Effector memory CD4-positive, alpha-beta T cell (primary cell): ENCODE results near the gene PTPRD.

Source experiments
- DNase-seq, 3 donors: peaks; one replicate each; pipeline ENCODE4 v3.0.0-alpha.2; 2020
- H3K27ac ChIP-seq: 2 replicates; pipeline ENCODE4 v1.7.0; 2013; ENCODE audit warnings: mild to moderate bottlenecking, low read length, moderate library complexity; ENCODE audit not compliant: insufficient read depth, poor library complexity, severe bottlenecking
- H3K27me3 ChIP-seq: replicated peaks from 2 replicates; pipeline ENCODE4 v1.7.0; 2013; ENCODE audit warnings: mild to moderate bottlenecking, low read length; ENCODE audit not compliant: insufficient read depth, control insufficient read depth, poor library complexity, severe bottlenecking
- H3K36me3 ChIP-seq: 2 replicates; pipeline ENCODE4 v1.7.0; 2013; ENCODE audit warnings: mild to moderate bottlenecking, low read length, moderate library complexity; ENCODE audit not compliant: control insufficient read depth, insufficient read depth
- H3K4me1 ChIP-seq: 2 replicates; pipeline ENCODE4 v1.7.0; 2013; ENCODE audit warnings: low read length, mild to moderate bottlenecking; ENCODE audit not compliant: control insufficient read depth, insufficient read depth, poor library complexity, severe bottlenecking
- H3K4me3 ChIP-seq: 2 replicates; pipeline ENCODE4 v1.7.0; 2013; ENCODE audit warnings: low read length, low read depth, mild to moderate bottlenecking; ENCODE audit not compliant: insufficient read depth, poor library complexity, severe bottlenecking
- H3K9me3 ChIP-seq: 2 replicates; pipeline ENCODE4 v1.7.0; 2013; ENCODE audit warnings: mild to moderate bottlenecking, low read length, moderate library complexity; ENCODE audit not compliant: control insufficient read depth

Gene PTPRD

DNA sequence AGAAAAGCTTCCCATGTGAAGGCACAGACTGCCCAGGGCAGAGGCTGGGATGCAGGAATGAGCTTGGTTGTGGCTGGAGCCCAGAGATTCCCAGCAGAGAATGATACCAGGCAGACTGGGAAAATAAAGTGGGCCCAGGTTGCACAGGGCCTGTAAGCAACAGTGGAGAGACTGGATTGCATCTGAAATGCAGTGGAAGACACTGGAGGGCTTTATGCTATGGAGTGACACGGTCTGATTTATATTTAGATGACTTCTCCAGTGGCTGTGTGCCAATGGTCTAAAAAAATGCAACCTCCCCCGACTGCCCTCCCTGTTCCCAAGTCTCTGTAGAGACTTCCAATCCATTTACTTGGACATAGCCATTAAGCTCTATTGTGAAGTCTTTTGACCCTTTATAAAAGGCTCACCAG is 1862.2 kb downstream of the PTPRD start:
- Histone ChIP-seq H3K27ac (no peak overlapping the region), H3K36me3 (no peaks in the 10 kb centered on the region), H3K9me3 (no peaks in the 10 kb centered on the region), H3K4me1 (no peaks in the 10 kb centered on the region), H3K4me3 (no peak overlapping the region), H3K27me3 (no peaks in the 10 kb centered on the region)
- no peak for DNase-seq

DNA sequence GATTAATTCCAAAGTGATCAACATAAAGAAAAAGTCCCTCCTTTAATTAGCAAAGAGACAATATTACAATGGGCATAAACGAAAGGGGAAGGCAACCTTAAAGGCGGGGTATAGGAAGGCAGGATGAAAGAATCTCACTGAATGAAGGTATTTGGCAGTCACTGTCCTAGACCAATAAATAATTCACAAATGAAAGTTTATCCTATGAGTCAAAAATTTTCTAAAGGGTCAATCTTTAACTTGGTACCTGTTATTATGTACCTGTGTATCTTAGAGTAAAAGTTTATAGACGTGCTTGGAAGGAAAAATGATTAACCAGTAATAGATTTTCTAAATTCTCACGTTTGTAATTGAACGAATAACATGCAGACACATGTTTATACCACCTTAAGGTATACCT is 1867.5 kb downstream of the PTPRD start:
- H3K27ac ChIP-seq = no peak overlapping the region
- no peaks in the 10 kb centered on the region for H3K4me1 ChIP-seq
- no peaks in the 10 kb centered on the region for H3K9me3 ChIP-seq
- H3K27me3 ChIP-seq = no peaks in the 10 kb centered on the region
- DNase-seq = no peak
- no peak overlapping the region for H3K4me3 ChIP-seq
- H3K36me3 ChIP-seq = no peaks in the 10 kb centered on the region

DNA sequence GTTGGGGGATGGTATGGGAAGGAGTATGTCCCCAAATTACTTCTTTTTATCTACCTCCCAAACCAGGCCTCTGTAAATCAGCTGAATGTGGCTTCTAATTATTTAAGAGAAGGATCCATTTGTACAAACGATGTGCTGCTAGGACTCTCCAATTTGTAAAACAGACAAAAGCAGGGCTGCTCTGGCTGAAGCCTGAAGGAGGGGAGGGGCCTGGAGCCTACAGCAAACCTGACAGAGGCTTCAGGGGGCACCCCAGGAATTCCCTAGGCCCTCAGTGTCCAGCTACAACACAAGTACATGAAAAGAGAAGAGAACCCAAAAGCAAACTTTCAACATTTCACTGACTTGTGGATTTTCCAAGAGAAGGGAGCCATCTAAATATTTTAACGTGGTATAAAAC is 1873.9 kb downstream of the PTPRD start:
- Histone ChIP-seq H3K27ac (no peak overlapping the region), H3K27me3 (no peaks in the 10 kb centered on the region), H3K4me1 (no peaks in the 10 kb centered on the region), H3K4me3 (no peak overlapping the region), H3K9me3 (no peaks in the 10 kb centered on the region), H3K36me3 (no peaks in the 10 kb centered on the region)
- no peak for DNase-seq

DNA sequence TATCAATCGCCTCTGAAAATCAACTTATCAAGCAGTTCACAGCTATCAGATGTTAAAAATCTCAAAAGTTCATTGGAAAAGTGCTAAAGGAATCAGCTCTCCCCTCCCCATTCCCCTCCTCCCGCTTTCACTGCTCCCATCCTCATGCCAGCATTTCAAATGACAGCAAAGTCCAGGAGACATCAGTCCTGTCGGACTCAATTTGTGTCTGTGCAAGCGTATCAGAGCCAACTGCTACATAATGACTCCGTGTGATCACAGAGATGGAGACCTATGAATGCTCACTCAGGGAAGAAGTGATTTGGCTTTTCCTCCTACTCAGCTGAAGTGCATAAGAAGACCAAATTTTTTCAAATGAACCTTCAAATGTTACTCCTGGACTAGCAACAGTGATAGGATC is 1876.0 kb downstream of the PTPRD start:
- Histone ChIP-seq H3K4me3 (no peak overlapping the region), H3K9me3 (no peaks in the 10 kb centered on the region), H3K27me3 (no peaks in the 10 kb centered on the region), H3K36me3 (no peaks in the 10 kb centered on the region), H3K4me1 (no peaks in the 10 kb centered on the region), H3K27ac (no peak overlapping the region)
- no peak for DNase-seq

DNA sequence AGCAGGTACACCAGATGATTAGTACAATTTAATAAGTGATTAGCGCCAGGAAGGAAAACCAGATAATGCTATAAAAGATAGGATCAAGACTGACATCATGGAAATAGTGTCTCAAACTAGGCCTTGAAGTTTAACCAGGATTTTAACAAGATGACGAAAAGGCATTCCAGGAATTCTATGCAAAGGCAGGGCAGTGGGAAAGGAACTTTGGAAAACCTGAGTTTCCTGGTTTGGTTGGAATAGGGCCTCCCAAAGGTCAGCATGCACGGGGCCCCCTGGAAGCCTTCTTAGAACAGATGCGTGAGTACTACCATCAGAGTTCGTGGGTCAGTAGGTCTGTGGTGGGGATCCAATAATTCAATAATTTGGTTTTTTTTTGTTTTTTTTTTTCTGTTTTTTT is 1878.0 kb downstream of the PTPRD start:
- no peak for DNase-seq
- no peak overlapping the region for H3K27ac ChIP-seq
- H3K27me3 ChIP-seq = no peaks in the 10 kb centered on the region
- H3K9me3 ChIP-seq = no peaks in the 10 kb centered on the region
- H3K36me3 ChIP-seq = no peaks in the 10 kb centered on the region
- H3K4me1 ChIP-seq = no peaks in the 10 kb centered on the region
- H3K4me3 ChIP-seq = no peak overlapping the region

DNA sequence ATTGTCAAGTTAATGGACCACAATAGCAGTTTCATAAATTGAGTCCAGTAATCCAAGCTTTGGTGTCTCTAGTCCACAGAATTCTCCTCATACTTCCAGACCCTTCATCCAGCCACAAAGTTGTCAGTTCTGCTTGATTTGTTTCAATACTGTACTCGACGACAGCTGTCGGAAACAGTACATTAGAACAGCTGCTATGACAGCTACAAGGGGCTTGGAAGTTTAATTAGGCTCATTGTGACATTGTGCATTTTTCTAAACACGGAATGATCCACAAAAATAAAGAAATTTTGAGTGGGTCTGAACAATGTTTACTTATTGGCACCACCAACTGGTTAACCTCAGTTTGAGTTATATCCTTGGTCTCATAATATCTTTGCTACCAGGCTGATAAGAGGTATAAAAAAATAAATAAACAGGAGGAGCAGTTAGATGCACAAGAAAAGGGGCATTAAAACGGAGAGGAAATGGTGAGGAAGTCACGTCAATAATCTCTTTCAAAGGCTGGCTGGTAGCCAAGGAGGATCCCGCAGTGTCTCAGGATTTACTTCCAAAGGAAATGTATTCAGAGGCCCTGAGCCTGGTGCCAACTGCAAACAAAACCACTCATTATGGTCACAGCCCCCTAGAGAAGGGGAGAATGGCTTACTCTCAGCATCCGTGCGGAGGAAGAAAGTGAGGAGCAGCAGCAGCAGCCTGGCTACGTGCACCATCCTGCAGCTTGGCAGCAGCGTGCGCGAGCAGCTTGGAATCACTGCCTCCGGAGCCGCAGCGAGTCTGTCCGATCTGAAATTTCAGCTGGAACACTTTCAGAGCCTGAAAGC is 1879.5 kb downstream of the PTPRD start:
- Histone ChIP-seq H3K4me3 (no peak overlapping the region), H3K36me3 (no peaks in the 10 kb centered on the region), H3K27me3 (no peaks in the 10 kb centered on the region), H3K4me1 (no peaks in the 10 kb centered on the region), H3K9me3 (no peaks in the 10 kb centered on the region), H3K27ac (no peak overlapping the region)
- no peak for DNase-seq

DNA sequence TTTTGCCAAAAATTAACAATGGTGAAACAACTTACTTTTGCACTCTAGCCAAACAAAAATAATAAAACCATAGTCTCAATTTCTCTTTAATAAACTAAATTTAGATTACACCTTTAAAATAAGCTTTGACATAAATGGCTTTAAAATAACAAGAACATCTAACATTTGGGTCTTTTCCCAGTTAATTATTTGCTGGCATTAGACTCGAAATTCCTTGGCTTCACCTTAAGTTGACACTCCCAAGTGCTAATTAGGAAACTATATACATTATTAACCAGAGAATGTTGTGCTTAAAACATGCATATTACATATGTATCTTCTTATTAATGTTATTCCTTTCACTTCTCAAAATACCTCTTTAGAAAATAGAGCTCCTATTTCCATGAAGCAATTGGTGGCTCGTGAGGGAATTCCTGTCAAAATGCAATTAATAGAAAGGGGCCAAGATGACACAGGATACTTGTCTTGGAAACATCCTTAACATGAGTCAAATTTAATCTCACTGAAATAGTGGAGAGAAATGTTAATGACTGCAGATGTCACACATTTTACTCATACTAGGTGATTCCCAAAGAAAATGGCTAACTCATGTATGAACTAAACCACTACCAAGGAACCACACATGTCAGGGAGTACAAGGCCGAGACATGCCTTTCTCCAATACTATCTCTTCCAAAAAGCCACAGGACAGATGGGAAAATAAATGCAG is 1880.3 kb downstream of the PTPRD start:
- Histone ChIP-seq H3K27me3 (no peaks in the 10 kb centered on the region), H3K4me3 (no peak overlapping the region), H3K36me3 (no peaks in the 10 kb centered on the region), H3K27ac (no peak overlapping the region), H3K9me3 (no peaks in the 10 kb centered on the region), H3K4me1 (no peaks in the 10 kb centered on the region)
- DNase-seq = no peak

DNA sequence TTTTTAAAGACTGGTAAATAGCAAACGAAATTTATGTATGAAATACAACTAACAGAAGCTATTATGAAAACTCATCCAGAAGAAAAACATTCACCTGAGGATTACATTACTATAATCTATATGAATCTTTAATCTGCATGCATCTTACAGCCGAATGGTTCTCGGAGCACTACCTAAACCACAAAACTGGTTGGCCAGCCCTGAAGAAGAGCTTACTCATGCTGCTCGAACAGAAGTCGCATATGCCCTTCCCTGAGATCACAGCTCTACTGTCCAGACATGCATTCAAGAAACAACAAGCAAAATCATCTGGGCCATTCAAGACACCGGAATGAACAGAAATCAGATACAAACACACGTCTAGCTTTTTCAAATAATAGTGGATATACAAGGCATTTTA is 1882.2 kb downstream of the PTPRD start:
- no peaks in the 10 kb centered on the region for H3K27me3 ChIP-seq
- DNase-seq = no peak
- no peak overlapping the region for H3K27ac ChIP-seq
- H3K4me1 ChIP-seq = no peaks in the 10 kb centered on the region
- H3K9me3 ChIP-seq = no peaks in the 10 kb centered on the region
- no peaks in the 10 kb centered on the region for H3K36me3 ChIP-seq
- H3K4me3 ChIP-seq = no peak overlapping the region

DNA sequence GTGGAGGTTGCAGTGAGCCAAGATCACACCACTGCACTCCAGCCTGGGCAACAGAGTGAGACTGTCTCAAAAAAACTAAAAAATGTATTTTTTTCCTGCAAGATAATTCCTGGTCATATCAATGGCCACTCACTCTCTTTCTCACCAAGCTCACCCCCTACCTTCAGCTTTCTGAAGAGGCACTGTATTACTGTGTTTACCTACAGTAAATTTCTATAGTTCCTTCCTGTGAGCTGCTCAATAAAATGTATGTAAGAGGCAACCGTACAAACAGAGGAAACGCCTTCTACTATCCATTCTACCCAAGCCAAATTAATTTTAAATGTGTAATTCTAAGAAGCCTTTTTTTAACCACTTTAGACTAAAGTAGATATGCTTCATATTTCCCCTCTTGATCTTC is 1883.9 kb downstream of the PTPRD start:
- H3K36me3 ChIP-seq = no peaks in the 10 kb centered on the region
- H3K4me3 ChIP-seq = no peak overlapping the region
- no peaks in the 10 kb centered on the region for H3K4me1 ChIP-seq
- H3K9me3 ChIP-seq = no peaks in the 10 kb centered on the region
- no peaks in the 10 kb centered on the region for H3K27me3 ChIP-seq
- no peak for DNase-seq
- H3K27ac ChIP-seq = no peak overlapping the region

DNA sequence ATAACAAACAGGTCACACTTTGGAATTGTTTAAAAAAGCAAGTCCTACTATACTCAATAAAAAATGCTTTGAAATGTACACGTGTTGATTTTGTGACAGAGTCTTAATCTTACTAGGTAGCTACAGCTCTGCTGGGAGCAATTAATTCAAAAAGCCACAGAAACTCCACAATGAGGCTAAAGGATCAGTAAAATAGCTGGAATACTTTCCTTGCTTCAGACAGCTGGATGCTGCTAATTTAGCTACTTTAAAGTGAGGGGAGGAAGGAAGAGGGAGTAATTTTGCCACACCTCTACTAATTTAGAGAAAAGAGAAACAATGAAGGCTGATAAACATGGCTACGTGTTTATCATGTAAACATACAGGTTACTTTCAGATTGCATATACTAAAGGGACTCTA is 1885.6 kb downstream of the PTPRD start:
- H3K4me3 ChIP-seq = no peak overlapping the region
- DNase-seq = no peak
- no peaks in the 10 kb centered on the region for H3K4me1 ChIP-seq
- H3K9me3 ChIP-seq = no peaks in the 10 kb centered on the region
- no peaks in the 10 kb centered on the region for H3K27me3 ChIP-seq
- no peak overlapping the region for H3K27ac ChIP-seq
- no peaks in the 10 kb centered on the region for H3K36me3 ChIP-seq
